Right renal cortex interstitium (tissue), 3 donors: ENCODE data around the gene PTCD3. TPM values are rescaled to one million over a fixed set of nuclear protein-coding genes. Genes with fewer than 3 reads are reported as not detected.

ENCODE experiments used
- DNase-seq, 3 donors: peaks; one replicate each; pipeline ENCODE4 v3.0.0-alpha.2; 2013; ENCODE audit warnings: low read depth in 3 of 3, low spot score in 2 of 3
- polyA plus RNA-seq, 3 donors: library from polyadenylated mRNA; unstranded; fragments of 120-200 nt; gene quantifications; one replicate each; pipeline ENCODE4 v1.2.1, GENCODE V29; 2013; ENCODE audit not compliant: insufficient read length in 3 of 3

The PTCD3 gene
- polyA plus RNA-seq, 3 donors, result 118 to 144 (median 138) TPM

DNA sequence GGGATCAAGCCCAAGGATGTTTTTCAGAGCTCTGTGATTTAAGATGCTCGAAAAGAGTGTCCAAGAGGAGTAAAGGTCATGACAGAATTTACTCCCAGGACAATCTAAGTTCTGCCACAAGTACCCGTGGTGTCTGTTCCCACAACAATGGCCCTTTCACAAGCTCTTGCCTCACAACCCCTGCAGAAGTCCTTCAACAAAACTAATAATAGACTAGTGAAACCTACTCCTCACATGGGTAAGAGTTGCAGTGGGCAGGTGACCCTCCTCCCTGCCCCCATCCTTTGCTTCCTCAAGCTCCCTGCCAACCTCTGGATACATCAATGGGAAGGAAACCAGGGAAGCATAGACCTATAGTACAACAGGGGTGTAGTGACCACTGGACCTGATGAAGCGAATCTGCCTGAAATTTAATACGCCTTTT is 34.9 kb downstream of the PTCD3 start:
- DNase-seq, result peak in 1 of 3 donors; percentile 18

- DNase-seq, result no peak
Observed at GRCh38 chr2:86142436-86143257, 36.6 kb downstream of the PTCD3 start.

DNA sequence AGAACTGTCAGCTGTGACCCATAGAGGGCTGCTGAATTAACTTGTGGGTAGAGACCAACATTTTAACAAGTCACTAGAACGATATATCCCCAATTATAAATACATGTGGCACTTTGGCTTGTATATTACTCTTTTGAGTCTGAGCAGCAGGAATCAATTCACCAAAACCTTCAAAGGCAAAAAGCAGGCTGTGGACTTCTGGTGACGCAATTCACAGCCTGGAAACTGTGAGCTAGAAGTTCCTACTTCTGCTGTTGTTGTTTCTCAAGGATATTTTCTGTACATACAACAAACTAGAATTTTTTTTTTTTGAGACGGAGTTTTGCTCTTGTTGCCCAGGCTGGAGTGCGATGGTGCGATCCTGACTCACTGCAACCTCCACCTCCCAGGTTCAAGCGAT is 37.3 kb downstream of the PTCD3 start:
- DNase-seq, result no peak

- DNase-seq, result no peak
Observed at GRCh38 chr2:86143926-86144685, 38.1 kb downstream of the PTCD3 start.

DNA sequence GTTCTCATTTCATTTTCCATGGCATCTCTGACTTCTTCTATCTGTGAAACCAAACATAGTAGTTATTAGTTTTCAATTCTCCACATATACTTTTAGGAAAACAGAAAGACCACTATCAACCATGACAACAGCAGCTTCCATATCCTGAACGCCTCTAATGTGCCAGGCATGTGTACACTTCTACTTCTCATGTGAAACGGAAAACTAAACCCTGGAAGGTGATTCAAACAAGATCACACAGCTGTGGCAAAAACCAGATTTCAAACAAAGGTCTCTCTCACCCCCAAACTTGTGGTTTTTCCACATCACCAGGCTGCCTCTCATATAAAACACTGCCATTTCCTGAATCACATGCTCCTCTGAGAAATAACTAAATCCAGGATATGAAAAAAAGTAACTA is 41.8 kb downstream of the PTCD3 start:
- DNase-seq, result no peak

DNA sequence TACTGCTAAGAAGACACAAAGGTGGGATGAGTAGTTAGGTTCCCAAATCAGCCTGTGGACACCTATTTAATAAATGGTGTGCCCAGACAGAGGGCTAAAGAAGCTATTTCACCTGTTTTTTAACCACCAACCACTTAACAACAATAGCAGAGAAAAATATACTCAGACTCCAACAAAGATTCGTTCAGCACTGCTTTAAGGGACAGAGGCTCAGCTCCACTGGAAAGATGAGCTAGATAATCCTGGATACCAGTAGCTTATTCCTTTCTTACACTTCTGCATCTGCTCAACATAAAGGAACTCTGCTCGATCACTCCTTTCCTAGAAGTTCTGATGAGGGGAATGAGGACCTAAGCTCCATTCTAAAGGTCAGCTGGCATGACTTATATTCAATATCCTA is 44.5 kb downstream of the PTCD3 start:
- DNase-seq, result no peak

GRCh38 chr2:86157009-86157556 is 51.0 kb downstream of the PTCD3 start:
- no peak for DNase-seq

- DNase-seq, result no peak
Observed at GRCh38 chr2:86158286-86158685, 52.3 kb downstream of the PTCD3 start.

GRCh38 chr2:86160156-86160952 is 54.3 kb downstream of the PTCD3 start:
- DNase-seq, result no peak

- DNase-seq, result no peak
Observed at GRCh38 chr2:86170449-86170848, 64.4 kb downstream of the PTCD3 start.

- DNase-seq, result no peak
Observed at GRCh38 chr2:86171295-86171694, 65.3 kb downstream of the PTCD3 start.

DNA sequence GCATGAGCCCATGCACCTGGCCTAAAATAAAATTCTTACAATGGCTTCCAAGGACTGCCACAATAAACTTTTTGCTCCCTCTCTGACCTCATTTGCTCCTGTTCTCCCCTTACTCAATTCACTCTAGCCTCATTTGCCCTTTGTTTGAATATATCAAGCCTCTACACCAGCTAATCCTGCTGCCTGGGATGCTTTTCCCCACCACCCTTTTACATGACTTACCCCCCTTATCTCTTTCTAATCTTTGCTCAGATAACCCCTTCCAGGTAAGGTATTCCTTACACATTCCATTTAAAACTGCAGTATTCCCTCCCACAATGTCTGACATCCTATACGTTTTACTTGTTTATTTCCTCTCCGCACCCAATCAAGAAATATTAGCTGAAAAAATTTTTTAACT is 66.6 kb downstream of the PTCD3 start:
- DNase-seq, result no peak

DNA sequence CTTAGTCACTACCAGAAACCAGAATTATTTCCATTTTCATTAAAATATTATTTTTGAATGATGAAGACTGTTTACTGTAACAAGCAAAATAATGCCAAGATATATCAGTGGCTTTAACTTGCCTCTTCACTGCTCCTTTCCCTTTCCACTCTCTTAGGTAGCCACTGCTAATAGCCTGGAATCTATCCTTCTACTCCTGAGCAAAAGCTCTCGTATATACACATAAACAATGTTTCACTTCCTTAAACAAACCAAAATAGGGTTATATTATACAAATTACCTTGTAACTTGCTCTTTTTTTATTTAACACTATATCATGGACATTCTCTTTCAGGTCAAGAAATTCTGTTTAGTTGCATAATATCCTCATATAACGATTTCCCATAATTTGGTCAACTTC is 68.4 kb downstream of the PTCD3 start:
- no peak for DNase-seq

- no peak for DNase-seq
Observed at GRCh38 chr2:86175828-86176227, 69.8 kb downstream of the PTCD3 start.

DNA sequence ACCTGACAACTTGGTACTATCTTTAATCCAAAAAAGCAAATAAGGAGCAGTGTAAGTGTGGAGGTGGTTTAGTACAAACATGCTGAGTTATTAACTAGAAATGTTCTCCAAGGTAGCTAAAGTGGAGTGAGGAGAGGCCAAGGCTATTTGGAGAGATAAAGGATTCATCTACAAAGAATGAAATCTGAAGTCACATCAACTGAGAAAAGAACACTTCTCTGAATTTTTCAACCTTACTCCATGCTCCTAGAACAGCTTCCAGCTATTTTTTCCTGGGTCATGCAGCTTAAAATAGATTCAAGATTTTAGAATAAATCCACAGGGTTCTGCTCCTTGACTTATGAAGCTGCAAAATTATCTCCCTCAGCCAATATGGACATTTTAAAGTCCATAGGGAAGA is 70.6 kb downstream of the PTCD3 start:
- no peak for DNase-seq

- no peak for DNase-seq
Observed at GRCh38 chr2:86185517-86186212, 79.6 kb downstream of the PTCD3 start.

GRCh38 chr2:86186431-86186830 is 80.4 kb downstream of the PTCD3 start:
- no peak for DNase-seq

DNA sequence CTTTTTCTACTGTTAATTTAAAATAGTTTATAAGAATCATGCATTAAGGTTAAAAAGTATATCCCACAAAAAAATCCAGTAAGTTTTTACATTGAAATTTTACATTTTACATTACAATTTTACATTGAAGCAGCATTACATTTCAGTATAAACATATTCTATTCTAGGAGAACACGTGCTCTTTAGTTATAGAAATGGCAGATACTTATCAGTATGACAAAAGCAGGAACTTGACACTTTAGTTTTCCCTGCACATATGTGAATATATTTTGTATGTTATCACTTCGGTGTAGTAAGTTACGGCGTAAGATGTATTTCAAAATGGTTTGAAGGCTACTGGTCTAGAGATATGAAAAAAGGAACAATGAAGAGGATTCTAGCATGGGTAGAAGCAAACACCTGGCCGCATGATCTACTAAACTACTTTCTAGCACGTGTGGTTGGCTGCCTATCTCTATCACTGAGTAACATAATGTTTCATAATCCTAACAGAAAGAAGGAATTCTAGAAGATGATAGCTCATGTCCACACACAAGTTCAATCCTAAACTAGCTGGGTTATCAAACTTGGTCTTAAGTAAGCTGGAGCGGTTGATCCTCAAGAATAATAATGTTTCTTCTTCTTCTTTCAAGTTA is 83.9 kb downstream of the PTCD3 start:
- DNase-seq, result no peak
